HCT116 (cell line): ENCODE results near the gene PPP1R11. TPM values are rescaled to one million over a fixed set of nuclear protein-coding genes. Genes with fewer than 3 reads are reported as not detected.

Experiments
- total RNA-seq: library from RNA; stranded (reverse); gene quantifications from one replicate; pipeline ENCODE4 v1.2.1, GENCODE V29; 2021; ENCODE audit not compliant: unreplicated experiment

Gene PPP1R11
- total RNA-seq, 1 experiment from 2014 or later = 29.3 TPM

Other genes with a start within 250 kb of the PPP1R11 start
- not detected for gene HLA-G, start 239.4 kb upstream of the PPP1R11 start, total RNA-seq
- gene HLA-A, start 124.7 kb upstream of the PPP1R11 start, total RNA-seq = 251 TPM
- 42.6 TPM for gene POLR1H, start 5.9 kb upstream of the PPP1R11 start, total RNA-seq
- gene RNF39, start 8.6 kb downstream of the PPP1R11 start, total RNA-seq = 0.22 TPM
- not detected for gene TRIM31, start 45.9 kb downstream of the PPP1R11 start, total RNA-seq
- gene TRIM40, start 68.9 kb downstream of the PPP1R11 start, total RNA-seq = not detected
- gene TRIM10, start 94.0 kb downstream of the PPP1R11 start, total RNA-seq = 0.98 TPM
- 6.5 TPM for gene TRIM15, start 96.3 kb downstream of the PPP1R11 start, total RNA-seq
- gene TRIM26, start 146.2 kb downstream of the PPP1R11 start, total RNA-seq = 32.2 TPM